Neural progenitor cell (in vitro differentiated cells): ENCODE results near the gene ATF7IP.

Experiments
- EZH2 ChIP-seq: fragments of 200-600 bp; sonication (generic); IDR thresholded peaks from 2 replicates; pipeline ENCODE4 v1.6.1; 2017; ENCODE audit warnings: antibody characterized with exemption, mild to moderate bottlenecking, moderate library complexity
- EZH2phosphoT487 ChIP-seq: fragments of 200-600 bp; sonication (generic); IDR thresholded peaks from 2 replicates; pipeline ENCODE4 v1.6.1; 2017; ENCODE audit warnings: antibody characterized with exemption

DNA sequence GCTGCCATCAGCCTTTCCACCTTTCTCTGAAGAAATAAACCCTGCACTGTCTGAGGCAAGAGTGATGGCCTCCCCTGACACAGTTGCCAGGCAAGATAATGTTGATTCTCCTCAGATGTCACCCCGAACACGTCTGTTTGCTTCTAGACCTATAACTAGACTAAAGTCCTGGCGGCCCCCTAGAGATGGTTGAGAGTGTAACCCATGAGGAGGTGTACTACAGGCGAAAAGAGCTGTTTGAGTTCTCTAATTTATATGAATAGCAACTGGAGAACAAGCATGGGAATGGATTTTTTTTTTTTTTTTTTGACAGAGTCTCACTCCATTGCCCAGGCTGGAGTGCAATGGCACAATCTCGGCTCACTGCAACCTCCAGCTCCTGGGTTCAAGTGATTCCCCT lies 33.0 kb upstream of the ATF7IP start:
- TF ChIP-seq EZH2phosphoT487 = no peak
- TF ChIP-seq EZH2 = no peak
